ENCODE data around the gene ZFP90. TPM values are rescaled to one million over a fixed set of nuclear protein-coding genes. Genes with fewer than 3 reads are reported as not detected.
"Not testable (repeated sequence)": the region's sequence is repeated elsewhere in the genome, so short reads cannot be mapped to it uniquely, and the experiment has no call there.

The ZFP90 gene
- total RNA-seq, 1 donor from 2014 or later = 18.8 TPM

DNA sequence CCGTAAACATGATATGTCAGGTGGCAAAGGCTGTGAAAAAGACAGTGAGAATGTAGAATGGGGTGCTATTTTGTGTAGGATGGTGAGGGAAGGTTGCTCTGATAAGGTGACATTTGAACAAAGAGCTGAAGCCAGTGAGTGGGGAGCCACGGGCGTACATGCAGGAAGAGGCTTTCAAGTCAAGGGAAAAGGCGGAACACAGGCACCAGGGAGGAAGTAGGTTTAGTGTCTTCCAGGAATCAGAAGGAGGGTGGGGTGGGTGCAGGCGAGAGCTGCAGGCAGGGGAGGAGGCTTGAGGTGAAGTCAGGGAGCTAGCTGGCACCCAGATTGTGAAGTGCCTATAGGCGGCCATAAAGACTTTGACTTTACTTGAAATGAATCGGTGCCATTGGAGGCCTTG is 14.1 kb downstream of the ZFP90 start:
- Mint-ChIP-seq H3K27me3 (no peaks in the 10 kb centered on the region), H3K27ac (no peak overlapping the region), H3K36me3 (ENCODE audit: low read depth) (peaks cover 81% of the 10 kb centered on the region), H3K4me1 (peaks cover 10% of the 10 kb centered on the region), H3K4me3 (no peak overlapping the region), H3K9me3 (peaks cover 48% of the 10 kb centered on the region)
- ChIA-PET POLR2A (no interaction called here), CTCF (no interaction called here)
- intact Hi-C loops (cut with micrococcal nuclease) = no loop called here
- no peak for ATAC-seq (ENCODE audit: low read depth)
- DNase-seq = no peak
- TF ChIP-seq, protein P1, sequence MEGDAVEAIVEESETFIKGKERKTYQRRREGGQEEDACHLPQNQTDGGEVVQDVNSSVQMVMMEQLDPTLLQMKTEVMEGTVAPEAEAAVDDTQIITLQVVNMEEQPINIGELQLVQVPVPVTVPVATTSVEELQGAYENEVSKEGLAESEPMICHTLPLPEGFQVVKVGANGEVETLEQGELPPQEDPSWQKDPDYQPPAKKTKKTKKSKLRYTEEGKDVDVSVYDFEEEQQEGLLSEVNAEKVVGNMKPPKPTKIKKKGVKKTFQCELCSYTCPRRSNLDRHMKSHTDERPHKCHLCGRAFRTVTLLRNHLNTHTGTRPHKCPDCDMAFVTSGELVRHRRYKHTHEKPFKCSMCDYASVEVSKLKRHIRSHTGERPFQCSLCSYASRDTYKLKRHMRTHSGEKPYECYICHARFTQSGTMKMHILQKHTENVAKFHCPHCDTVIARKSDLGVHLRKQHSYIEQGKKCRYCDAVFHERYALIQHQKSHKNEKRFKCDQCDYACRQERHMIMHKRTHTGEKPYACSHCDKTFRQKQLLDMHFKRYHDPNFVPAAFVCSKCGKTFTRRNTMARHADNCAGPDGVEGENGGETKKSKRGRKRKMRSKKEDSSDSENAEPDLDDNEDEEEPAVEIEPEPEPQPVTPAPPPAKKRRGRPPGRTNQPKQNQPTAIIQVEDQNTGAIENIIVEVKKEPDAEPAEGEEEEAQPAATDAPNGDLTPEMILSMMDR (IDR thresholded peaks at IDR 0.05) = no peak

- Mint-ChIP-seq H3K36me3 (ENCODE audit: low read depth) (peaks cover 97% of the 10 kb centered on the region), H3K9me3 (peaks cover 65% of the 10 kb centered on the region)
- H3K4me3 Mint-ChIP-seq; POLR2A ChIA-PET; H3K27ac Mint-ChIP-seq; intact Hi-C loops (cut with micrococcal nuclease); CTCF ChIA-PET; ATAC-seq (ENCODE audit: low read depth); H3K27me3 Mint-ChIP-seq; DNase-seq; H3K4me1 Mint-ChIP-seq: not testable (repeated sequence)
Observed at GRCh38 chr16:68560341-68560740, 21.2 kb downstream of the ZFP90 start.

DNA sequence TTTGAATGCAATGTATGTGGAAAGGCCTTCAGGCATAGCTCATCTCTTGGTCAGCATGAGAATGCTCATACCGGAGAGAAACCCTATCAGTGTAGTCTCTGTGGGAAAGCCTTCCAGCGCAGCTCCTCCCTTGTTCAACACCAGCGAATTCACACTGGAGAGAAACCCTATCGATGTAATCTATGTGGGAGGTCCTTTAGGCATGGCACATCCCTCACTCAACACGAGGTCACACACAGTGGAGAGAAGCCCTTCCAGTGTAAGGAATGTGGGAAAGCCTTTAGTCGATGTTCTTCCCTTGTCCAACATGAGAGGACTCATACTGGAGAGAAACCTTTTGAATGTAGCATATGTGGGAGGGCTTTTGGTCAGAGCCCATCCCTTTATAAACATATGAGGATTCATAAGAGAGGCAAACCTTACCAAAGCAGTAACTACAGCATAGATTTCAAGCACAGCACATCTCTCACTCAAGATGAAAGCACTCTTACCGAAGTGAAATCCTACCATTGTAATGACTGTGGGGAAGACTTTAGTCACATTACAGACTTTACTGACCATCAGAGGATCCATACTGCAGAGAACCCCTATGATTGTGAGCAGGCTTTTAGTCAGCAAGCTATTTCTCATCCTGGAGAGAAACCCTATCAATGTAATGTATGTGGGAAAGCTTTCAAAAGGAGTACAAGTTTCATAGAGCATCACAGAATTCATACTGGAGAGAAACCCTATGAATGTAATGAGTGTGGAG is 24.7 kb downstream of the ZFP90 start:
- ChIA-PET CTCF (interaction anchor here (0.6 kb wide), 1 partner anchor 144 kb away, joined by 3 read pairs; no protein-coding TSS in a partner anchor), POLR2A (no interaction called here)
- DNase-seq (no peak), ATAC-seq (ENCODE audit: low read depth) (no peak)
- Mint-ChIP-seq H3K27ac (no peak overlapping the region), H3K36me3 (ENCODE audit: low read depth) (peaks cover 76% of the 10 kb centered on the region), H3K9me3 (peaks cover 56% of the 10 kb centered on the region), H3K4me3 (no peak overlapping the region), H3K4me1 (no peaks in the 10 kb centered on the region), H3K27me3 (no peaks in the 10 kb centered on the region)
- TF ChIP-seq, protein P1 (IDR thresholded peaks at IDR 0.05) = no peak
- intact Hi-C loops (cut with micrococcal nuclease) = no loop called here

- TF ChIP-seq, protein P1 (IDR thresholded peaks at IDR 0.05) = no peak
- intact Hi-C loops (cut with micrococcal nuclease) = no loop called here
- no peaks in the 10 kb centered on the region for H3K27me3 Mint-ChIP-seq
- H3K27ac Mint-ChIP-seq = no peak overlapping the region
- DNase-seq = no peak
- H3K9me3 Mint-ChIP-seq = peaks cover 54% of the 10 kb centered on the region
- H3K36me3 Mint-ChIP-seq (ENCODE audit: low read depth) = peaks cover 73% of the 10 kb centered on the region
- no peak overlapping the region for H3K4me3 Mint-ChIP-seq
- ATAC-seq (ENCODE audit: low read depth) = no peak
- H3K4me1 Mint-ChIP-seq = no peaks in the 10 kb centered on the region
- ChIA-PET CTCF (no interaction called here), POLR2A (no interaction called here)
Observed at GRCh38 chr16:68564382-68564985, 25.4 kb downstream of the ZFP90 start.

DNA sequence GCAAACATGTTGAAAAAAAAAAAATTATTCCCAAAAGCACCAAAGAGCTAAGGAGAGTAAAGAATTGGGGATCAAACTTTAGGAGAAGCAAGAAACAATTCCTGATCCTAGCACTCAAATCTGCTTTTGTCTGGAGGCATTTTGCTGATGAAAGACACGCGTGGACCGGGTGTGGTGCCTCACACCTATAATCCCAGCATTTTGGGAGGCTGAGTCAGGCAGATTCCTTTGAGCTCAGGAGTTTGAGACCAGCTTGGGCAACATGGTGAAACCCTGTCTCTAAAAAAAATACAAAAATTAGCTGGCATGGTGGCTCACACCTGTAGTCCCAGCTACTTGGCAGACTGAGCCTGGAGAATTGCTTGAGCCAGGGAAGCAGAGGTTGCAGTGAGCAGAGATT is 35.4 kb downstream of the ZFP90 start:
- H3K27me3 Mint-ChIP-seq = no peaks in the 10 kb centered on the region
- DNase-seq (no peak), ATAC-seq (ENCODE audit: low read depth) (no peak)
- intact Hi-C loops (cut with micrococcal nuclease) = no loop called here
- H3K4me3 Mint-ChIP-seq = no peak overlapping the region
- CTCF ChIA-PET = no interaction called here
- no peak overlapping the region for H3K27ac Mint-ChIP-seq
- TF ChIP-seq, protein P1 (IDR thresholded peaks at IDR 0.05) = no peak
- H3K4me1 Mint-ChIP-seq = no peaks in the 10 kb centered on the region
- H3K9me3 Mint-ChIP-seq = peaks cover 56% of the 10 kb centered on the region
- H3K36me3 Mint-ChIP-seq (ENCODE audit: low read depth) = peaks cover 40% of the 10 kb centered on the region
- POLR2A ChIA-PET = interaction anchor here (0.6 to 0.7 kb wide), 2 partner anchors 26 to 74 kb away, joined by 6 read pairs; no protein-coding TSS in a partner anchor
